ENCODE measurements around the gene ARHGAP15.

The ARHGAP15 gene

DNA sequence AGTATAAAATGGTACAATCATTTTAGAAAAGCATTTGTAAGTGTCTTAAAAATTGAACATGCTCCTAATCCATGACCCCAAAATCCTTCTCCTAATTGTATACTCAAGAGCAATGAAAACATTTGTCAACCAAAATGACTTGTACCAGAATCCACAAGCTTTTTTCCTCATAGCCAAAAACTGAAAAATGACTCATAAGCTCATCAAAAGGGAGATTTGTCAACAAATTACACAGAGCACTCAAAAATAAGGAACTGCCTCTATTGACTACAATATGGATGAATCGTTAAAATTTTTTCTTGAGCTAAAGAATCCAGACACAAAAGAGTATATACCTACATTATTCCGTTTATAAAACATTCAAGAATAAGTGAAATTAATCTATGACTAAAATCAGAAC is 544.8 kb downstream of the ARHGAP15 start:
- no peak for DNase-seq

DNA sequence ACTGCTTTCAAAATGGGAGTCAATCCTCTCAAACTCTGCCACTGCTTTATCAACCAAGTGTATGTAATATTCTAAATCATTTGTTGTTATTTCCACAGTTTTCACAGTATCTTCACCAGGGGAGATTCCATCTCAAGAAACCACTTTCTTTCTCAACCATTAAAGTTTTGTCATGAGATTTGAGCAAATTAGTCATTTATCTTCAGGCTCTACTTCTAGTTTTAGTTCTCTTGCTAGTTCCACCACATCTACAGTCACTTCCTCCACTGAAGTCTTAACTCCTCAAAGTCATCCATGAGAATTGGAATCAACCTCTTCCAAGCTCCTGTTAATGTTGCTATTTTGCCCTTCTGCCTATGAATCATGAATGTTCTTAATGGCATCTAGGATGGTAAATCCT is 545.8 kb downstream of the ARHGAP15 start:
- no peak for DNase-seq

DNA sequence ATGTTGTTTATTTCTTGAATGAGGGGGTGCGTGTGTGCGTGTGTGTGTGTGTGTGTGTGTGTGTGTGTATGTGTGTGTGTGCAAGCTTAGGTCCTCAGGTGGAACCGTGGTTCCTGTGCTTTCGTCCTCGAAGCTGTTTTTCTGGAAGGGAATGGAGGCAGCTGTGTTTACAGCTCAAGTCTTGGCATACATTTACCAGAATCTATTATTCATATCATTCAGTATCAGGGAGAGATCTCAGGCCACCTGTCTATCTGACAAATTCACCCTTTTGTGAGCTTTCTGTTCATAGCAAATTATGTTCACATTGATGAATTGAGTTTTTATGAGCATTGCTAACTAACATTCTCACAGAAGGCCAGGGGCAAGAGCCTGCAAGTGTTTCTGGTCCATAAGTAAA is 550.4 kb downstream of the ARHGAP15 start:
- DNase-seq: no peak

DNA sequence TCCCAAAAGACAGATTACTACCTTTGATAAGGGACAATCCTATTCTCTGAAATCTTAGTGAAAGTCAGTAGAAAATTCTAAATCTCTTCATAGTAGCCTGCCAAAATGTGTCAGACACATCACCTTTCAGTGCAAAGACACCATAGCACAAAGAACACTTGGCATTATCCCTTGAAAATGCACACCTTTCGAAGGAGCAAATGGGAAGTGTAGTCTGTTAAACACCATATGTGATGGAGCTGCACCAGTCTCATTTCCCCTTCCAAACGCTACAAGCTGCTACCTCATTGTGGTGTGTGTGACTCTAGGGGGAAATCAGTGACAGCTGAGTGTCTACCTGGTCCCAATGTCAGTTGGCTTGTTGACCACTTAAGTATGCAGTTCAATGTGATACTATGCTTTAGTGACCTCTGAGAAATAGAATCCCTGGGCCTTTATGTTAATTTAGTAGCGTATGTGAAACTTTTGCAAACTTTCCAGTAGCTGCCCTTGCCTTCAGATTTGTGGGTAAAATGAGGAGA is 551.7 kb downstream of the ARHGAP15 start:
- no peak for DNase-seq

DNA sequence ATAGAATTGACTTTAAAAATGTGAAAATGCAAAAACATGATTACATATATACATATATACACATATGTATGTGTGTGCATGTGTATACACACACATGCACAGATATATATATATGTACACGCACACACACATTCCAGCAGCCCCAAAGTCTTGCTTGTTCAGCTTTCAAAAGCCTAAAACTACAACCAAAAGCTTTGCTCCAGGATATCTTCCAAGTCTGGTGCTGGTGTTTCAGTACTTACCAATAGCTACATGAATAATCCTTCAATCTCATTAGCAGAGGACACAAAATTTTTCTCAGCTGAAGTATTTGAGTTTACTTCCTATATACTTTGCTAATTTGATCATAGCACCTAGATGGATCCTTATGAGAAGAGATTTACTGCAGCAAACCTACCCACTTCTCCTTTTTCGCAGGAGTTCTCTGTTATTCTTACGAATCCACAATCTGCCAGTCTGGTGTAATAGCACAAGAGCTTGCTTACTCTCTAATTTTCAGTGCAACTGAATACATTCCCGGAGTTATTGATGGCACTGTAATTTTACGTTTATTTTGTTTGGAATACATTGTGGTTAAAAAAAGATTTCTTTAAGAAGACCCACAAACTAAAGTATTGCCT is 553.3 kb downstream of the ARHGAP15 start:
- DNase-seq: no peak

DNA sequence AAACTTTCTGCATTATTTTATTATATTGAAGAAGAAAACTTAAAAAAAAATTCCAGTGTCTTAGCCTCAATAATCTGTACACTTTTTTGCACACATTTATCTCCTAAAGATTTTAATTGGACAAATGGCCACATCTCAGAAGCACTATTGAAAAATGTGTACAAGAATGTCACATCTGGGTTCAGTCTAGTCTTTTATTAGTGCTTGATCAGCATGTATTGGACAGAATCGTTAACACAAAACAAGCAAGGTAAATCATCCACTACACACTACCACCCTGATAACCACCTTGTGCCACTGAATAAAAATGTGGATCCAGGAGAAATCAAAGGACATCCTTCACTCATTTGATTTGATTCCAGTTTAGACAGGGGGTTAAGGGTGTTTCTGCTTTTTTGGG is 554.8 kb downstream of the ARHGAP15 start:
- no peak for DNase-seq

DNA sequence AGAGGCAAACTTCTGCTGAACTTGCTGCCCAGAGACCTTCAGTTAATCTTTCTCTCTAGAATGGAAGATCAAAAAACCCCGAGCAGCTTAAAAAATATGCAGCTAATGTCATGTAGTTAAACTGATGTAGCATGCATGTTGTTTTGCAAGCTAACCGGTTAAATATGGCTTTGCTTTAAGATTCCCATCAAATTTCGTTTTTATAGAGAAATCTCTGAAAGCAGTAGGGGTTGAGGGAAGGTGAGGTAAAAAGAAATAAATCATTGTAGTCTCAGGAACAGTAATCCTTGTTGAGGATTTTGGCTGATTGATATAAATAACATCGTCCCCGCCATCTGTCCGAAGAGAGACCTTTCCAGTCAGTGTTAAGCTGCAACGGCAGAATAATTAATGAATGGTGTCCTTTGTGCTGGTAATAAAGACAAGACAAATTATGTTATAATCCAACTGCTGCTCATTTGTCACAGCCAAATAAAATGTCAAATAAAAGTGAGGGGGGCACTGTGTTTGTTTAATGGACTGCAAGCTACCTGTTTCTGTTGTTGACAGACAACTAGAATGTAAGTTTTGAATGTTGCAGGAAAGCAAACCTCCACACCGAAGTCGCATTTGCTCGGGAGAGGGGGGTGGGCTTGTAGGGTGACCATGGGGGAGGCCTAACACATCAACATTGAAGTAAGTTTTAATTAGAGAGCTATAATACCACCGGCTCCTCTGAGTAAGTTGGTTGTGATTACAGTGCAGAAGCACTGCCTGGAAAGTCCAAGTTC is 555.5 kb downstream of the ARHGAP15 start:
- DNase-seq: no peak

DNA sequence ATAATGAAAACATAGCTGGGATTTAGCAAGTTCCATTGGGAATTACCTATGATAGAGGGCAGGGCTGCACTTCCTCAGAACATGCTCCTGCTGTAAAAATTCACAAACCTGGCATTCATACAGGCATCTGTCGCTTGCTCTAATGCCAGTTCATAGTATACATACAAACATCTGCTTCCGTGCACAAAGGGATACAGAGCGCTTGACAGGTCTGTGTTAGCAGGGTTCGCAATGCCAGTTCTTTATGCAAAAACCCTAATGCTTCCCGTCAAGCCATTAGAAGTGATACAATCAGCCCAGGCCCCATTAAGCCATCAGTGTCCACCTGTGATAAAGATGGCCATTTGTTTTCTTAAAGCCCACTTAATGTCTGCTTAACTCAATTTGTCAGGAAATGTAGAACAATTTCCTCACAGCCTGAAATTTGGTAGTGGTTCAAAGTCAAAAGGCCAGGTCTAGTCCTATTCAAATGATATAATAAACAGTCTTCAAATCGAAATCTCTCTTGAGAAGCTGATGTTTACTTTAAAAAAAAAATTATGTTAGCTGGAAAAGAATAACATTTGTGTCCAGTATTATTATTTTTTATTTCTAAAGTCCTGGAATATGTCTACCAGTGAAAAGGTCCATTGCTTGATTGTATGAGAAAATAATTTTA is 556.3 kb downstream of the ARHGAP15 start:
- DNase-seq: no peak

DNA sequence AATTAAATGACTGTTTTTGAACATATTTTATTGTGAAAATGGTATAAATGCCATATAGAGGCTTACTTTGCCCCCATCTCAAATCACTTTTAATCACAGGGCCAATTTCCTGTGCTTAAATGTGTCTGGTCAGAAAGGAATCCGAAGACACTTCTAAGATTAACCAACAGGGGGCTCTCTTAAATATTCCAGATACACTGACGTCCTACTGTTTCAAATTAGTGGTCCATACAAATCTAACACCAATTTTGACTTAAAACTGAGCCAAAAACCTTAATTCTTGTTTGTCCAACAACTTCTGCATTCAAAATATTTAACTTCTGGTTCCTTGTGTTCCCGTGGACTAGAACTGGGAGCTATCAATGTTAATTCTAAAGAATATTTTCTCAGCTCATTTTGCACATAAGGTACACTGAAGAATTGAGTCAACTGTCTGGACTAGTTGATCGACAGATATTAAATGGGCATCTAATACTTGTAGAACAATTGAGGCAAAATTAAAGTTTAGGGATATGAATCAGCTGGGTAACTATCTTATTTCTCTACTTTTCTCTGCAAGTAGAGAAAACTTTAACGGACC is 557.5 kb downstream of the ARHGAP15 start:
- peak in 1 of 6 experiments; percentile 9 for DNase-seq

DNA sequence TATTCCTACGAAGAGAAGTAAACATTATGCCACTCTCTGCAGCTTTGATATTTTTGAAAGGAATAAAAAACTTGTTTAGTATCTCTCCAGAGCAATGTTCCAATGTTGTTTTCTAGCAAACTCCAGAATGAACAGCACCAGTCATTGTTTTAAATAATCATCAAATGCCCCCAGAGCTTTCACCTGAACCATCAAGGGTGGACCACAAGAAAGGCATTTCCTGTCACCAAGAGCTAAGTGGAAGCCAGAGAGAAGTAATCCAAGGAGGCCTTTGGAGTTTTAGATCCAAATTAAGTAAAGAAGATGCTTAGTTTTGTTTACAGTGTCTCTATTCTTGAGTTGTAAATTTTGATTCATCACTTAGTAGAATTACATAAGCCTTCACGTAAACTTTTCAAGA is 559.0 kb downstream of the ARHGAP15 start:
- DNase-seq: no peak

DNA sequence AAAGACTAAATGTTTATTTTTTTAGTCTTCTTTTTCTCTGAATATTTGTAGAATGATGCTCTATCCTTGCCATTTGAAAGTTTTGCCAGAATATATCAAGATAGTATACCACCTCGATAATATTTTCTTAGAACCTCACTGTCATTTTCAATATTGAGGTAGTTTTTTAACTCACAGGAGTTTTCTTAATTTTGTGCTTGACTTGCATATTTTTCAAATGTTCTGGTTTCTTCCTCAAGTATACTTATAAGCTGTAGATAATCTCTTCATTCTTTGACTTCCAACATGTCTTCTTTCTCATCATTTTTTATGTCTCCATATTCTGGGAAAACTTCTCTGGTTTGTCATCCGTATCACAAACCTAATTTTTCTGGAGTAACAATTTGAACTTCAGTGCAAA is 559.6 kb downstream of the ARHGAP15 start:
- no peak for DNase-seq

DNA sequence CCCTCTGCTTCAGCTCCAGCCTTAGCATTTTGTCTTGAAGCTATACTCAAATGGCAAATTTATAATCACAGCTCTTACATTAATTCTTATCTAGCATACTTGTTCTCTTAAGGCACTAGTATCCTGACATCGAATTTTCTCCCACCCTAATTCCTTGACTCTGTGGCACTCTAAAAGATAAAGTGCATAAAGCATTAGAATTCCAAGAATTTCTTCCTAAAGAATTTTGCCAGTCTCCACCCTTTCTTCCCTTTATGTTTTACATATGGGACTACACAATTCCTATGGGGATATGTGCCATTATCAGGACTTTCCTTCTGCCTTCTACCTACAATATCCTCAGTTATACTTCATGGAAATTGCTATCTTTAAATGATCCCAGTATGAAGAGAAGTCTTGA is 560.3 kb downstream of the ARHGAP15 start:
- DNase-seq: no peak

DNA sequence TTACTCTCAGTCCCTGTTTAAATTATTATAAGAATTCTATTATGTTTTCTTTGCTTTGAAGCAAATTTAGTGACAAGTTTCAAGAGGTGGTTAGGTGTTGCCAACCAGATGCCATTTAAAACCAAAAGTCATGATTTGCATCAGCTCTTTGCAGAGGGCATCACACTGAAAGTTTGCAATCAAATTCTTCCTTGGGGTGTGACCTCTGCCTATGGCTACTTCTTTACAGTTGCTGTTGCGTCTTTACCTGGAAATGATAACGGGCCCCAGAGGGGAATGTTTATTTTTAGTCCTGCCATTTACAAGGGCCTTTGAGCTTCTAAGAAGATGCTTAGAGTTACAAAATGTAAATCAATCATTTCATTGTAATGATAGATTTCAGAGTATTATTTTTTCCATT is 561.0 kb downstream of the ARHGAP15 start:
- DNase-seq: no peak

DNA sequence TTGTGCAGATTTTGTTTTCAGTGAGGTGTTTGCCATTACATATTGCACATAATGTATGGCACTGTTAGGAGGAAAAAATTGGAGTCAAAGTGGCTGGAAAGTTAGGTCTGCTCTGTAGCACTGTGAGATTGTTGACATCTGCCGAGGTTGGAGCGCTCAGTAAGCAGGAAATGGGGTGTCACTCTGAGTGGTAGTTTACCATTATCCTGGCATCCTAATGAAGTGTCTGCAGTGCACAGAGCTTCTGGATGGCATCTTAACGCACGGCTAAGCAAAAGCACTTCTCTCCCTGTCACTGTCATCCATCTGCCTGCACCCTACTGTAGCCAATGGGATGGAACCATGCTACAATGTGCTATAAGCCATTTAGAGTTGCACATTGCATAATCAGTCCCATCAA is 561.9 kb downstream of the ARHGAP15 start:
- DNase-seq: no peak

DNA sequence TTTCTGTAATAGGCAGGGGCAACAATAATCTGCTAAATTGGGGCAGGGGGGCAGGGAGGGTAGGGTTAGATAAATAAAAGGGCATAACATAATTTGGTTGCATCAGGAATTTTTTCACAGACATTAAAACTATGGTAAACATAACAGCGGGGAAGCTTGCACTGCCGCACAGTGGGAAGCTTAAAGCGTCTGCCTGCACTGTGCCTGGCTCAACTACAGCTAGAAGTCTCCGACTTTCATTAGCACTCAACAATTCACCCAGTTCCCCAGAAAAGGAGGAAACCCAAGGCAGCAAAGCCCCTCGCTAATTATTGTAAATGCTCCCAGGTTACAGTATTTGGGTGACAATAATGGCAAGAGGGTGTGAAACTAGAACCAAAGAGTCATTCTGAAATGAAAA is 562.9 kb downstream of the ARHGAP15 start:
- DNase-seq: no peak

DNA sequence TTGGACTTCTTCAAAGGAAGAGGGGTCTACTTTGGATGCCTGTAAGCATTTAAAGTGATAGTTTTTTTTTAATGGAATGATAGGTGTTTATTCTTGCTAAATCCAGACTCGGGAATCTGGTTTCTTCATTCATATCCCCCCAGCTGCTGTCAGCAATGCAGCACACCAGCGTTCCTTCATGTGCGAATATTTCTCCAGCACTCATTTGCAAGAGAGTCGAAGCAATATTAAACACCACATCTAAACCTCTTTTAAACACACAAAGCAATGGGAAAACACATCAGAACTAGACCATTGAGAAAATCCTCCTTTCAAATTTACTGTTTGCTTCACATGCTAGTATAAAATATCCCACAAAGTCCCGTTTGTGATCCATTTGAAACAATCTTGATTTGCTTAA is 563.7 kb downstream of the ARHGAP15 start:
- no peak for DNase-seq

DNA sequence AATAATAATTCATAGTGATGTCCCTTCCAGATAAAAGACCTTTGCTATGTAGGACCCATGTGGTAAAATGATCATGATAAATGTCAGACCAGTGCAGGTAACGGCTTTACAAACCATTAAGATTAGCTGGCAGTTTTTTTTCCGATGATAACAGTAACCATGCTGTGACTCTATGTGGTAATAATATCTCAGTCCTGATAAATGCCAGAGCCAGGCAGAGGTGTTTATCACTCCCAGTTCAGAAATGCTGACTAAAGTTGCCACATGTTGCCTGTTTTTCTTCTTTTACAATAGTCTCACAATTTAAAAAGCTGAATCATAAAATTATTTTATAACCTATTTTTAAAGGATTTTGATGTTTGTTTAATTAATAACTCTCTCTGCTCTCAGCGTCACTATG is 565.1 kb downstream of the ARHGAP15 start:
- no peak for DNase-seq

DNA sequence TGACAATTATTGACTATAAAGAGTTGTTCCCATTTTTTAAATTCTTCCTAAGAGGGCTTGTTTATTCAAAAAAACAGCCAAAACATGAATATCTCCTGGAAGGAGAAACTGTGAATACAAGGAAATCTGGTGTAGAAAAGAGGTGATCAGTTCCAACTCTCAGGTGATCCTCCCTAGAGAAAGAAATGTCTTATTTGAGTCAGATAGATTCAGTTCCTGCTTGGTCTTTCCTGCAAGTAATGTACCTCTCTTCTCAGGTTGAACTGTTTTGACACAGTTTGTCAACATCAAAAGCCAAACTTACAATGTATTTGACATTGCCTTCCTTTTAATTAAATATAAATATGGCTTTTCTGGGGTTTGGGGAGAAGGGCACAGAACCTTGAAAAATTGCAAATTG is 567.4 kb downstream of the ARHGAP15 start:
- DNase-seq: no peak

DNA sequence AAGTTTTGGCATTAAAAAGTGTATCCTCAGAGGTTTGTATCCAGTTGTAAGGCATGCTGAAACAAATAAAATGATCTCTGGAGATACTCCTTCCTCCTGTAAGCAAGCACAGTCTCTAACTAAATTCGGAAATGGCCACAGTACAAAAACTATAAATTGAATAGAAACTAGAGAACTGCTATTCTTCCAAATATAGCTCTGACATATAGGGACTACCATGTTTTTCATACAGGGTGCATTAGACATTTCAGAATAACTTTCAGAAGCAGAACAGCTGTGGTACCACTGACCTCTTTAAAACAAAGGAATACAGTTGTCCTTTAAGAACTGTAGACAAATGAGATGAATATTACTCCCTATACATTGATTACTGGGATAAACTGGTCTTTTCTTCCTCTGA is 568.5 kb downstream of the ARHGAP15 start:
- DNase-seq: no peak

DNA sequence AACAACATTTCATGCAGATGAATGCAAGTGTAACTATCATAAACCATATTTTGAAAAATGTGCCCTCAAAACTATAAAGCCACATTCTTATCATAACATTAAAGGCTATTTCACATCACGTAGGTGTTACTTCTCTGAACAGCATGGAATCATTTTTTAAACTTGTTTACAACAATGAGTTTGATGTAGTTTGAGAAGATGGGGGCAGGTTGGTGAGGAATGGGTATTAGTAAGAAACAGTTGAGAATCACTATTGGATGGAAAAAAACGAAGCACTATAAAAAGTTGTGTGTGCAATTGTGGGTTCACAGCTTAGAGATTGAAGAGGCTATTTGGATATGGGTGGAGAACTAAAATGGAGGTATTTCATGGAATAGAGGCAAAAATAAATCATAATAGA is 569.1 kb downstream of the ARHGAP15 start:
- no peak for DNase-seq

DNA sequence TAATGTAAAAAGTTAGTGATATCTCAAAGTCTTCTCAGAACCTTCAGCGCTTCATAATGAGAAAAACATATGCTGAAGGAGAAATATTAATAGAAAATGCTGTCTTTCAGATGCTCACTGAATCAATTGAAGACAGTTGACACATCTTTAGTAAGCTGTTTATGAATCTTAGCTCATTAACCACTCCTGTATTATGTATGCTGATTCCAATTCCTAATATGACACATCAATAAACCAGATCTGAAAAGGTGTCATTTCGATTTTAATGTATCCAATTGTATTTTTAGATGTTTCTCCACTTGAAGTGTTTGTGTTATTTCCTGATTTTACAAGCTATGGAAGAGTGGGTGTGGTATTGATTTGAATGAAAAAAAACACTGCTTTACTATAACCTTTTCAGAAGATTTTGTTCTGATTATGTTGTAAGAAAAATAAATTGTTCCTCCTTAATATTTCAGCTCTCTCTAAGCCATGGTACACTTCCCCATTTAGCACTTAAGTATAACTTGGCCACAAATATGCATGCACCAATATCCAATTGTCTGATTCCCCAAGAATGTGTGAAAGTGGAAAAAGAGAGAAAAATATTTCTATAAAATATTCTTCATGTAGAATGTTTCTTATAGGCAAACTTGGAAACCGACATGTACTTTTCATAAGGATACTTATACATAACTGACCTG is 569.8 kb downstream of the ARHGAP15 start:
- DNase-seq: no peak

DNA sequence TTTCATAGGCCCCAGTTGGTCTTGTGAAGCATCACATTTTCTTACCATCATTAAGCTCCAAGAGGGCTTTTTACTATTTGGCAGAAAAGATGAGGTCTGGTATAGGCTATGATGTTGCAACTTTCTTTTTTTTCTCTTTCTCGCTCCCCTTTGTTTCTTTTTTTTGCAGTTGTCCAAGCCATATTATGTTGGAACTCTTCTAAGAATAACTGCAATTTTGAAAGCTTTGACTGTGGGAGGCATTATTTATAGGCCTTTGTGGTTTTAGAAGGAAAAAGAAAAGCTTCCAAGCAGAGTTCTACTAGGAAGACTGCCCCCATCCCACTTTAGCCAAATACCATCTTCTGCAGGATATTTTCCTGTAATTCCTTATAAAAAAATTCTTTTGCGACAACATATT is 571.6 kb downstream of the ARHGAP15 start:
- no peak for DNase-seq

DNA sequence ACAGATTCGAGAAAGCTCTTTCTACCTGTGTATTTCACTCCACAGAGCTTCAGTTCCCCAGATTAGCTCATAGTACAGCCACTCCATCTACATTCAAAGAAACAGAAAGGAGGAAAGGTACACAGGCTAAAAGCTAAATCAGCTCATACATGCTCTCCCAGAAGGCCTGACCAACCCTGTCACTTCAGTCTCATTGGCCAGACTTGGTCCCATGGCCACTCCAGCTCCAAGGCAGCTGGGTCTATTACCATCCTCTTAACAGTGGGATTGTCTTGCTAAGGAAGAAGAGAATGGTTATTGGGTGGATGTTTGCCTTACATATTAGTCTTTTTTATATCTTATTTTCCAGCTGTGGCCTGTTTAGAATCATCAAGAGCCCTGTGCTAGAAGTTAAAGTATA is 572.6 kb downstream of the ARHGAP15 start:
- no peak for DNase-seq

Measured in stimulated activated naive CD4-positive, alpha-beta T cell (primary cell).